ENCODE measurements around the gene MAOA. TPM values are rescaled to one million over a fixed set of nuclear protein-coding genes. Genes with fewer than 3 reads are reported as not detected.

The MAOA gene
- total RNA-seq, 1 experiment from 2014 or later = 1.8 TPM

DNA sequence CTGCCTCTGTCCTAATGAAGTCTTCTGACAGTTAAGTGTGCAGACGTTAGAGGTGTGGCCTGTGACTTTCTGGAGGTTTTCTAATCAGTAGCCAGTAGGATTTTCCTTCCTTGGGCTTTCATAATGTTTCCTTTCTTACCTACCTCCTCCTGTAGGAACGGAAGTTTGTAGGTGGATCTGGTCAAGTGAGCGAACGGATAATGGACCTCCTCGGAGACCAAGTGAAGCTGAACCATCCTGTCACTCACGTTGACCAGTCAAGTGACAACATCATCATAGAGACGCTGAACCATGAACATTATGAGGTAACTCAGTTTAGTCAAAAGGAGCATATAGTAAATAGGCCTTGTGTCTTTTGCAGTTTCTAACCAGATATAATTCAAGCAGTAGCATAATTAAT is 75.0 kb downstream of the MAOA start:
- Mint-ChIP-seq H3K4me3 (ENCODE audit: low read depth, unreplicated experiment) (no peak overlapping the region), H3K9me3 (ENCODE audit: low read depth, unreplicated experiment) (no peaks in the 10 kb centered on the region), H3K27ac (ENCODE audit: unreplicated experiment) (no peak overlapping the region), H3K27me3 (ENCODE audit: unreplicated experiment) (no peaks in the 10 kb centered on the region), H3K36me3 (ENCODE audit: insufficient read depth, unreplicated experiment) (no peaks in the 10 kb centered on the region), H3K4me1 (ENCODE audit: low read depth, unreplicated experiment) (no peaks in the 10 kb centered on the region)
- no TSS peak for BruUV-seq (replicated peaks)
- DNase-seq = no peak
- CTCF ChIA-PET = no interaction called here
- intact Hi-C loops (cut with micrococcal nuclease; ENCODE audit: unreplicated experiment) = no loop called here
- TF ChIP-seq, protein P1, sequence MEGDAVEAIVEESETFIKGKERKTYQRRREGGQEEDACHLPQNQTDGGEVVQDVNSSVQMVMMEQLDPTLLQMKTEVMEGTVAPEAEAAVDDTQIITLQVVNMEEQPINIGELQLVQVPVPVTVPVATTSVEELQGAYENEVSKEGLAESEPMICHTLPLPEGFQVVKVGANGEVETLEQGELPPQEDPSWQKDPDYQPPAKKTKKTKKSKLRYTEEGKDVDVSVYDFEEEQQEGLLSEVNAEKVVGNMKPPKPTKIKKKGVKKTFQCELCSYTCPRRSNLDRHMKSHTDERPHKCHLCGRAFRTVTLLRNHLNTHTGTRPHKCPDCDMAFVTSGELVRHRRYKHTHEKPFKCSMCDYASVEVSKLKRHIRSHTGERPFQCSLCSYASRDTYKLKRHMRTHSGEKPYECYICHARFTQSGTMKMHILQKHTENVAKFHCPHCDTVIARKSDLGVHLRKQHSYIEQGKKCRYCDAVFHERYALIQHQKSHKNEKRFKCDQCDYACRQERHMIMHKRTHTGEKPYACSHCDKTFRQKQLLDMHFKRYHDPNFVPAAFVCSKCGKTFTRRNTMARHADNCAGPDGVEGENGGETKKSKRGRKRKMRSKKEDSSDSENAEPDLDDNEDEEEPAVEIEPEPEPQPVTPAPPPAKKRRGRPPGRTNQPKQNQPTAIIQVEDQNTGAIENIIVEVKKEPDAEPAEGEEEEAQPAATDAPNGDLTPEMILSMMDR (IDR thresholded peaks at IDR 0.05; ENCODE audit: unreplicated experiment) = no peak

DNA sequence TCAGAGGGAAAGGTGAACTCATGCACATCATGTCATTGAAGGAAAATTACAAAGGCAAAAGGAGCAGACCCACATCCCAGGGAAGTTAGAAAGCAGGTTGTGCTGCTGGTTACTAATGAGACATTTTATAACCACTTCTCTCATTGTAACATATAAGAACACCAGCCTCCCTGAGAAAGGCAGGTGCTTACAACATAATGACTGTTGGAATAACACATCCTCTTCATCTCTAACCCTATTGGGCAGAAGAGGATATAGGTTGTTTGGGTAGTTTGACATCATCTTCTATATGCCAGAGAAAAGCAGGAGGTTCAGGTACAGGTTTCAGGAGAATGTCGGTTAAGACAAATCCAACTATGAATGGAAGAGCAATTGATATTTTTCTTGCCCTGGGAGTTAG is 77.6 kb downstream of the MAOA start:
- intact Hi-C loops (cut with micrococcal nuclease; ENCODE audit: unreplicated experiment) = no loop called here
- no TSS peak for BruUV-seq (replicated peaks)
- Mint-ChIP-seq H3K27me3 (ENCODE audit: unreplicated experiment) (no peaks in the 10 kb centered on the region), H3K36me3 (ENCODE audit: insufficient read depth, unreplicated experiment) (no peaks in the 10 kb centered on the region), H3K9me3 (ENCODE audit: low read depth, unreplicated experiment) (no peaks in the 10 kb centered on the region), H3K4me1 (ENCODE audit: low read depth, unreplicated experiment) (no peaks in the 10 kb centered on the region), H3K27ac (ENCODE audit: unreplicated experiment) (no peak overlapping the region), H3K4me3 (ENCODE audit: low read depth, unreplicated experiment) (no peak overlapping the region)
- DNase-seq = no peak
- CTCF ChIA-PET = no interaction called here
- TF ChIP-seq, protein P1 (IDR thresholded peaks at IDR 0.05; ENCODE audit: unreplicated experiment) = no peak

DNA sequence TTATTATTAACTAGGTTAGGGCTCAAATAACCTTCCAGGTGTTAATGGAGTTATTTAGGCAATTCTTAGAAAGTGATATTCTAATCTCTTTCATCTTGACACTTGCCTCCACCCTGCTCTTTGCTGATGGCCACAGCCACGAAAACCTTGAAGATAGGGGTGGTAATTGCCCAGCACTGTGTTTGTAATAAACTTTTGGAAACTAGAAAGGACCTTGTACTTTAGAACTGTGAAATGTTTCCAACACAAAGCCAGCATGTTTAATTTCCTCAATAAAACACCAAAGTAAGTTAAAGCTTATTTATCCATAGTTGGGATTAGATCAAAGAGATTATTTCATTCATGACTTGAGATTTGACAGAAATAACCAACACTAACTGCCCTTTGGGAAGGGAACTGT is 78.3 kb downstream of the MAOA start:
- no peaks in the 10 kb centered on the region for H3K36me3 Mint-ChIP-seq (ENCODE audit: insufficient read depth, unreplicated experiment)
- TF ChIP-seq, protein P1 (IDR thresholded peaks at IDR 0.05; ENCODE audit: unreplicated experiment) = no peak
- H3K27ac Mint-ChIP-seq (ENCODE audit: unreplicated experiment) = no peak overlapping the region
- CTCF ChIA-PET = no interaction called here
- no peaks in the 10 kb centered on the region for H3K9me3 Mint-ChIP-seq (ENCODE audit: low read depth, unreplicated experiment)
- BruUV-seq (replicated peaks) = no TSS peak
- no peaks in the 10 kb centered on the region for H3K27me3 Mint-ChIP-seq (ENCODE audit: unreplicated experiment)
- DNase-seq = no peak
- H3K4me1 Mint-ChIP-seq (ENCODE audit: low read depth, unreplicated experiment) = no peaks in the 10 kb centered on the region
- intact Hi-C loops (cut with micrococcal nuclease; ENCODE audit: unreplicated experiment) = no loop called here
- no peak overlapping the region for H3K4me3 Mint-ChIP-seq (ENCODE audit: low read depth, unreplicated experiment)

DNA sequence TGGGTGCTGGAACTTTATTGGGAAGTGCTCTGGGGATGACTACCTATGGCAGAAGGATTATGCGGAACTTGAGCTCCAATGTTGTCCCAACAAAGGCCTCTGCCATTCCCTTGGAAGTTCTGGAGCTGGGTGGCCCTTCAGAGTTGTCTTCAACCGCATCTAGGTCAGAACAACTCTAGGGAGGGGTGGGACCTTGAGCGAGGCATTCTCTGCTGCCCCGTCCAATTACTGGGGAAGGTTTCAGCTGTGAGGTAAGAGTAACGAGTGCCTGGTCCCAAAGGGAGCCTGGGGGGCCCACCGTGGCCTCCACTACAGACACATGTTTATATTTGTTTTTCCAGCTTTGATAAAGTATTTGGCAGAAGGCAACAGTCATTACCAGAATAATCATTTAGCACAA is 79.4 kb downstream of the MAOA start:
- H3K36me3 Mint-ChIP-seq (ENCODE audit: insufficient read depth, unreplicated experiment) = no peaks in the 10 kb centered on the region

More for the DNA sequence above, 79.4 kb downstream of the MAOA start:
- TF ChIP-seq, protein P1 (IDR thresholded peaks at IDR 0.05; ENCODE audit: unreplicated experiment) = no peak
- intact Hi-C loops (cut with micrococcal nuclease; ENCODE audit: unreplicated experiment) = no loop called here
- H3K9me3 Mint-ChIP-seq (ENCODE audit: low read depth, unreplicated experiment) = no peaks in the 10 kb centered on the region
- DNase-seq = no peak
- no peak overlapping the region for H3K27ac Mint-ChIP-seq (ENCODE audit: unreplicated experiment)
- H3K4me1 Mint-ChIP-seq (ENCODE audit: low read depth, unreplicated experiment) = no peaks in the 10 kb centered on the region
- H3K27me3 Mint-ChIP-seq (ENCODE audit: unreplicated experiment) = no peaks in the 10 kb centered on the region
- no TSS peak for BruUV-seq (replicated peaks)
- H3K4me3 Mint-ChIP-seq (ENCODE audit: low read depth, unreplicated experiment) = no peak overlapping the region
- CTCF ChIA-PET = interaction anchor here (1.2 kb wide), 1 partner anchor 60 kb away, joined by 3 read pairs; no protein-coding TSS in a partner anchor

Data from Calu3 (cell line).